Activated CD8-positive, alpha-beta memory T cell treated with anti-CD3 and anti-CD28 coated beads, Interleukin-2, amount 50 U/mL, for 24 hours (primary cell): ENCODE data around the gene GDF2.

Experiments used
- DNase-seq: peaks from one replicate; pipeline ENCODE4 v3.0.0-alpha.2; 2020; ENCODE audit errors: extremely low read depth

GDF2 gene

GRCh38 chr10:47311932-47312662 lies 10.2 kb upstream of the GDF2 start:
- DNase-seq = peak; percentile 65

- no peak for DNase-seq
Observed at GRCh38 chr10:47312663-47312995, 9.6 kb upstream of the GDF2 start.

DNA sequence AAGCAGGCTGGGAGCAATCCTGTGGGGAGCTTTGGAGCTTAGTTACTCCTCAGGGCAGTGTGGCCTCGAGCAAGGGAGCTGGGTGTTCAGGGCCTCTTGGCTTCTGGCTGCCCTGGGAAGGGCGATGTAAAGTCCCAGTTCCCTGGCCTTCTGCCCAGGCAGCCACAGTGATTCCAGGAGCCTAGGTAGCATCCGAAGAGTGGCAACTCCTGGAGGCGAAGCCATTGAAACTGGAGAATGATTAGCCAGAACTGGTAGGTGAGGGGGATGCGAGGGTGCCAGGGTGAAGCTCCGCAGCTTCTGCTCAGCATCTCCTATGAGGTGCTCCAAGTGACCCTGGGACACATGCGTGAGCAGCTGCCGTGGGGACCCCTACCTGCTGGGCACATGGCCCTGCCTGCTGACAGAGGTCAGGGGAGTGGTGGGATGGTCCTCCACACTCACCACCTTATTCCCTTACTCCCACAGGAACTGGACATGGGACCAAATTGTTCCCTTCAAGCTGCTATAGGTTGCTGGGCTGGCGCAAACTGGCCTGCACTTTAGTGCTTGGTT lies 7.8 kb upstream of the GDF2 start:
- no peak for DNase-seq

GRCh38 chr10:47315421-47315820 lies 6.8 kb upstream of the GDF2 start:
- DNase-seq = no peak

- no peak for DNase-seq
Observed at GRCh38 chr10:47316131-47316530, 6.1 kb upstream of the GDF2 start.

DNA sequence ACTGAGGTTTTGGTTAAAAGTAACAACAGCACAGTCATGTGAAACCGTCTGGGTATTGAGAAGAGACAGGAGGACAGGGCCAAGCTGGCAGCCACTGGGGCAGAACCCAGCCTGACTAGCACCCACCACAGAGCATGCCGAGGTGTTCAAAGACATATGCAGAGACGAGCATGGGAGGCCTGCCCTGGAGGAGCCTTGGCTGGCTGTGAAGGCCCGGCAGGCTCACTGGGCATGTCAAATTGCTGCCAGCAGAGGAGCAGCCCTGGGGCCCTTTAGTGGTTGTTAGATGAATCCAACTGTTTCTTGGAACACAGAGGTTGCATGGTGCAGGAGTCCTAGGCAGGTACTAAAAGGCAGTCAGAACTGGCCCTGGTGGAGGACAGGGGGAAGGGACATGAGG lies 5.0 kb upstream of the GDF2 start:
- no peak for DNase-seq

DNA sequence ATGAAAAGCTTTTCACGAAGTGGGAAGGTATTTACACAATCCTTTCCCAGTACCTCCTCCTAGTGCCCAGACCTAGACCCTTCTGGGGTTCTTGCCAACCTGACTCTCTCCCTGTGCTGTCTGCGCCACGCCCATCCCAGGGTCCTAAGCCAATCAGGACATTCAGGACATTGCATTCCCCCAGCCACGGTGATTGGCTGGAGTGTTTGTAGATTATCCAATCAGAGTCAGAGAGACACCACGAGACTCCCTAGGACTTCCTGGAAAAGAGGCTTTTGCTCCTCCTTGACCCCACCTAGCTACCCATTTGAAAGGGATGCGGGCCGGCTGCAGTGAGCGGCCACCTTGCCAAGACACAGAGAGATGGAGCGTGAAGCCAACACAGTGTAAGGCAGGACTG lies 3.5 kb upstream of the GDF2 start:
- no peak for DNase-seq

DNA sequence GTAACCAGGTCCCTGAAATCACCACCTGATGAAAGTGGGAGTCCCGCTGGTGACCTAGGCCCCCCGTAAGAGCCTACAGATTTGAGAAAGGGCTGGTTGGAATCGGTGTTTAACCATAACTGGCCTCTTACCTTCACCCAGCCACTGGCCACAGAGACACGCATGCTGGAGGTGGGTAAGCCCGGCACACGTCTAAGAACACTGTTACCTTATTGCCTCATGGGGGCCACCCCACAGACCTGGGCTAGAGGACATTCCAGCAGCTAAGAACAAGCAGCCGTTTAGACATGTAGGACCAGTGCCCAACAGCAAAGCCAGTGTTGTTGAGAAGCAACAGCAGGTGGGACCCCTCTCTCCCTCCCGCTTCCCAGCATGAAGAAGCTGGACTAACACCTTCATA lies 2.5 kb upstream of the GDF2 start:
- DNase-seq = no peak

GRCh38 chr10:47320812-47321211 lies 1.4 kb upstream of the GDF2 start:
- DNase-seq = no peak

DNA sequence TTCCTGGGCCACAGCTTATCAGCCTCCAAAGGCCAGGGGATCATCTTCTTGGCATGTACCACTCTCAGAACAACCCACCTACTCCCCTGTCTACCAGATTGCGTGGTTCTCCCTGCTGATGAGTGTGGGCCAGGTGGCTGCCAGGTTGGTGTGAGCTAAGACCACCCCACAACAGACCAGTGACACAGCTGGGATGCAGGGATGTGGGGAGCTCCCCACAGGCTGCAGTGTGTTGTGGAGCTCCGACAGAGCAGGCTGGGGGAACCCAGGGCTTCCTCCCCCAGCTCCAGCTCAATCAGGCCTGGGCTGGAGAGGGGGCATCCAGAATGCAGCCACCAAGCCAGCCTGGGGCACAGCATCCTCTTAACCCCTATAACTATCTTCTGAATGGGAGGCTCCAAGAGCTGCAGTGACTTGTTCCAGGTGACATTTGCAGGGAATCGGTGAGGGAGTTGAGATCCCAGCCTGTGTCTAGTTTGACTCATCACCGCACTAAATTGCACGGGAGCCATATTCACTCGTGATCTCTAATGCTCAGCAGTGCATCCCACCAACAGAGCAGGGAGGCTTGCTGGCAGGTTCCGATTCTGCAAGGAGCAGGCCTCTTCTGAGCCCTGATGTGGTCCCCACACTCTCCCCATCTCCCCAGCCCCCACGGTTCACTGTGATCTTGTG lies 596 bp upstream of the GDF2 start:
- DNase-seq = no peak

DNA sequence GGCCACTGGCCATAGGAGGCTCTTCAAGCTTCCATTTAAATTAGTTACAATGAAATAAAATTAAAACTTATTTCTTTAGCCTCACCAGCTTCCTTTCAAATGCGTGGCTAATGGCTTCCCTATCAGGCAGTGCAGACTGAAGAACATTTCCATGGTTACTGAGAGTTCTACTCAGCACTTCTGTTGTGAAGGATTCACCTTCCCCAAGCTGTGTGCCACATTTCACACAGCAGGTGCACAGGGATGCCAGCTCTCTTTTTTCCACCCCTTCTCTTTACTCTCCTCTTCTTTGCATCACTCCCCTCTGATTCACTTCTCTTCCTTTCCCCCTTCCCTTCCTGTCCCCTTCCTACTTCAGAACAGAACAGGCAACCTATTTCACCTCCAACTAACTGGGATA lies 833 bp downstream of the GDF2 start:
- no peak for DNase-seq

DNA sequence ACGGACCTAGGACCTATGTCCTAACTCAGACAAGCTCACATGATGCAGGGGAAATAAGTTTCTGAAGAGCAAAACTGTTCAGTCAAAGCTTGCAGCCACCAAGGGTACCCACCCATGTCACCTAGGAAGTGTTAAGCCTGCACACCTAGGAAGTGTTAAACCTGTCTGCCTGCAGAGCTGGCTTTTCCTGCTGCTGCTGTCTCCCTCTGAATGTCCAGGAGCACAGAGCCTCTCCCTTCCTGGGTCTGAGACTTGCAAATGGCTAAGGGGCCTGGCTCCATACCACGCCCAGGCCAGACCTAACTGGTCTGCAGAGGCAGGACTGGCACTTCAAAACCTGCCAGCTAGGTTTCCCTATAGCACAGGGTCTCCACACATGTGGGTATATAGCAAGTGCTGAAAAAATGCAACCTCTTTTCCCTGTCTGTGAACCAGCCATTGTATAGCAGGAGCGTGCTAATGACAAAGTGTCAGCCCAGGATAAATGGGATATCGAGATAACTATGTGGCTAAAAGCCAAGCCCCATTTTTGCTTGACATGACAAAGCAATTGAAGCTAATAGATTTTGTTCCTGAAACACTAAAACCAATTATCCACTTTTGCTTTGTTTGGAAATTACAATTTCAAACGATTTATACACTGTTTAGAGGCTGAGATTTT lies 1.5 kb downstream of the GDF2 start:
- DNase-seq = no peak

- no peak for DNase-seq
Observed at GRCh38 chr10:47325303-47326291, 3.3 kb downstream of the GDF2 start.

DNA sequence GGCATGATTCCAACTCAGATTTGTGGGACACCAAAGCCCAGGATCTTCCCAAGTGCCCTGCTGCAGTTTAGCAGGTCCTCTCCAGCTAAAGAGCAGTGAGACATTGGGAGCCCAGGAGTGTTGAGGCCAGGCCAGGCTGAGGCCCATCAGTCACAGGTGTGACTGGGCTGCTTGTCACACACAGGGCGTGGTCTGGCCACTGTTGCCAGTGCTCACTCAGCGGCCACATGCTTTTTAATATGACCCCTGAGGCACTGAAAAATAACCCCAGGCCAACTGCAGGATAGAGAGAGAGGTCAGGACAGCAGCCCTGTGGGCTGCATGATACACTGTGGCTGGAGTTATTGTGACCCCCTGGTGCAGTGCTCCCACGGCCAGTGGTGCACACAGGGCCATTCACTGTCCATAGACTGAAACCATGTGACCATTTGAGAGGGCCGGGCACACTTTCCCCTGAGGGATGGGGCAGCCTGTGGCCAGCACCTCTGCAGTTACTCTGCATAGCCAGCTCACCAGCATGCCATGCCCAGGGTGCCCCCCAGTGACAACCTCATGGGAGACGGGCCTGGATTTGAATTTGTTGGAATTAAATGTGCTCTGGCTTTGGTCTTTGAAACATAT lies 4.2 kb downstream of the GDF2 start:
- DNase-seq = no peak

- no peak for DNase-seq
Observed at GRCh38 chr10:47326927-47327330, 4.7 kb downstream of the GDF2 start.

- no peak for DNase-seq
Observed at GRCh38 chr10:47329855-47330254, 7.6 kb downstream of the GDF2 start.

GRCh38 chr10:47330366-47330765 lies 8.1 kb downstream of the GDF2 start:
- DNase-seq = no peak

- DNase-seq = no peak
Observed at GRCh38 chr10:47330804-47331203, 8.6 kb downstream of the GDF2 start.

GRCh38 chr10:47331491-47331890 lies 9.2 kb downstream of the GDF2 start:
- DNase-seq = no peak

GRCh38 chr10:47331954-47332353 lies 9.7 kb downstream of the GDF2 start:
- DNase-seq = no peak

GRCh38 chr10:47332371-47332770 lies 10.1 kb downstream of the GDF2 start:
- no peak for DNase-seq
